A673 (cell line): ENCODE results near the gene PAX5. TPM values are rescaled to one million over a fixed set of nuclear protein-coding genes. Genes with fewer than 3 reads are reported as not detected.

ENCODE experiments used
- BruUV-seq: library from RNA; stranded (reverse); fragments of 400-500 nt; replicated peaks from 2 replicates; lab custom pipeline; 2021; lab: Mats Ljungman, UMichigan
- CTCF ChIA-PET: fragments of 300-600 bp; sonication (Branson Sonifier 250); formaldehyde crosslinking; loops from one replicate; lab custom pipeline; 2022; ENCODE audit warnings: antibody characterized with exemption; lab: Charles Lee
- POLR2A ChIA-PET: fragments of 300-600 bp; sonication (Branson Sonifier 250); formaldehyde crosslinking; loops from one replicate; lab custom pipeline; 2022; ENCODE audit warnings: antibody characterized with exemption; ENCODE audit not compliant: low non-redundant PET; lab: Charles Lee
- DNase-seq: peaks from one replicate; pipeline ENCODE4 v3.0.0-alpha.2; 2015; ENCODE audit warnings: low spot score
- H3K27ac ChIP-seq: fragments of 200-600 bp; sonication (generic); 2 replicates; pipeline ENCODE4 v1.5.1; 2016; ENCODE audit warnings: mixed run types, low read depth, mild to moderate bottlenecking, mixed read lengths, antibody characterized with exemption, low read length; ENCODE audit not compliant: poor library complexity, severe bottlenecking
- H3K27me3 ChIP-seq: fragments of 200-600 bp; sonication (generic); replicated peaks from 2 replicates; pipeline ENCODE4 v1.6.1; 2017; ENCODE audit warnings: mixed run types, low read depth, mild to moderate bottlenecking, mixed read lengths, antibody characterized with exemption, low read length; ENCODE audit not compliant: insufficient read depth, poor library complexity
- H3K36me3 ChIP-seq: fragments of 200-600 bp; sonication (generic); 2 replicates; pipeline ENCODE4 v1.6.1; 2016; ENCODE audit warnings: mixed run types, mild to moderate bottlenecking, mixed read lengths, antibody characterized with exemption, low read length; ENCODE audit not compliant: insufficient read depth, poor library complexity, severe bottlenecking
- H3K4me1 ChIP-seq: fragments of 200-600 bp; sonication (generic); 2 replicates; pipeline ENCODE4 v1.6.1; 2017; ENCODE audit warnings: mixed run types, mild to moderate bottlenecking, mixed read lengths, antibody characterized with exemption, low read length; ENCODE audit not compliant: insufficient read depth, poor library complexity, severe bottlenecking
- H3K4me3 ChIP-seq: fragments of 200-600 bp; sonication (generic); 2 replicates; pipeline ENCODE4 v1.5.1; 2016; ENCODE audit warnings: low read depth, mixed run types, mild to moderate bottlenecking, mixed read lengths, low read length; ENCODE audit not compliant: poor library complexity, severe bottlenecking
- H3K9me3 ChIP-seq: fragments of 200-600 bp; sonication (generic); 2 replicates; pipeline ENCODE4 v1.6.1; 2016; ENCODE audit warnings: mixed run types, low read depth, mild to moderate bottlenecking, mixed read lengths, antibody characterized with exemption, low read length; ENCODE audit not compliant: poor library complexity, severe bottlenecking
- CTCF ChIP-seq: fragments of 300-800, 200-600 bp; sonication (generic); conservative IDR thresholded peaks from 2 replicates; pipeline ENCODE4 v1.5.1; 2017; ENCODE audit warnings: low read depth, mild to moderate bottlenecking, antibody characterized with exemption, low read length, moderate library complexity, mixed read lengths
- EZH2 ChIP-seq: fragments of 200-600 bp; sonication (generic); IDR thresholded peaks from 2 replicates; pipeline ENCODE4 v1.6.1; 2017; ENCODE audit warnings: borderline replicate concordance, low read depth, mild to moderate bottlenecking, mixed read lengths, antibody characterized with exemption, low read length; ENCODE audit not compliant: poor library complexity, severe bottlenecking
- intact Hi-C: fragments of 100-400 bp; cut with micrococcal nuclease; formaldehyde crosslinking; loops from one replicate; pipeline ENCODE4 v1.10.0; 2022; ENCODE audit not compliant: unreplicated experiment
- total RNA-seq: library from RNA; stranded (reverse); gene quantifications from 2 replicates; pipeline ENCODE4 v1.2.3, GENCODE V29; 2021

Gene PAX5
- total RNA-seq, 1 experiment from 2014 or later = 5.5 TPM

- peaks cover 13% of the 10 kb centered on the region for H3K4me1 ChIP-seq
- no peak overlapping the region for H3K27ac ChIP-seq
- DNase-seq = no peak
- H3K9me3 ChIP-seq = no peaks in the 10 kb centered on the region
- no peak for TF ChIP-seq EZH2
- no peak for TF ChIP-seq CTCF
- ChIA-PET POLR2A (no interaction called here), CTCF (no interaction called here)
- no TSS peak for BruUV-seq
- no peak overlapping the region for H3K4me3 ChIP-seq
- no peaks in the 10 kb centered on the region for H3K27me3 ChIP-seq
- intact Hi-C loops = no loop called here
- H3K36me3 ChIP-seq = no peaks in the 10 kb centered on the region
Observed at GRCh38 chr9:36902080-36902716, 131.9 kb downstream of the PAX5 start.

- no peak for TF ChIP-seq EZH2
- no peak for TF ChIP-seq CTCF
- H3K27me3 ChIP-seq = no peaks in the 10 kb centered on the region
- H3K27ac ChIP-seq = no peak overlapping the region
- no peaks in the 10 kb centered on the region for H3K36me3 ChIP-seq
- CTCF ChIA-PET = no interaction called here
- no peaks in the 10 kb centered on the region for H3K9me3 ChIP-seq
- no peak for DNase-seq
- POLR2A ChIA-PET = no interaction called here
- H3K4me1 ChIP-seq = peaks cover 13% of the 10 kb centered on the region
- intact Hi-C loops = no loop called here
- H3K4me3 ChIP-seq = no peak overlapping the region
- BruUV-seq = no TSS peak
Observed at GRCh38 chr9:36901528-36901927, 132.5 kb downstream of the PAX5 start.

GRCh38 chr9:36900856-36901220, 133.2 kb downstream of the PAX5 start:
- DNase-seq = no peak
- Histone ChIP-seq H3K4me1 (peaks cover 13% of the 10 kb centered on the region), H3K27me3 (no peaks in the 10 kb centered on the region), H3K4me3 (no peak overlapping the region), H3K9me3 (no peaks in the 10 kb centered on the region), H3K36me3 (no peaks in the 10 kb centered on the region), H3K27ac (no peak overlapping the region)
- BruUV-seq = no TSS peak
- TF ChIP-seq EZH2 = no peak
- no peak for TF ChIP-seq CTCF
- CTCF ChIA-PET = no interaction called here
- intact Hi-C loops = no loop called here
- POLR2A ChIA-PET = no interaction called here
